GM18499 (cell line): Measurements from ENCODE around the gene FOS.

Experiments
- ATAC-seq: cut with Tn5 transposase; IDR thresholded peaks from one replicate; pipeline ENCODE4 v1.9.1; 2021; ENCODE audit warnings: moderate number of reproducible peaks; ENCODE audit not compliant: insufficient read depth, unreplicated experiment

The FOS gene

GRCh38 chr14:75249251-75249957, 29.2 kb upstream of the FOS start:
- ATAC-seq = peak; percentile 81

GRCh38 chr14:75249958-75250336, 28.7 kb upstream of the FOS start:
- no peak for ATAC-seq

GRCh38 chr14:75250800-75251199, 27.8 kb upstream of the FOS start:
- ATAC-seq = no peak

GRCh38 chr14:75252254-75252837, 26.3 kb upstream of the FOS start:
- no peak for ATAC-seq

GRCh38 chr14:75254381-75254822, 24.2 kb upstream of the FOS start:
- ATAC-seq = no peak

- no peak for ATAC-seq
Measured at GRCh38 chr14:75254901-75255584, 23.6 kb upstream of the FOS start.

GRCh38 chr14:75258079-75258802, 20.4 kb upstream of the FOS start:
- ATAC-seq = no peak

- ATAC-seq = peak; percentile 89
Measured at GRCh38 chr14:75258803-75259509, 19.7 kb upstream of the FOS start.

GRCh38 chr14:75259510-75259855, 19.1 kb upstream of the FOS start:
- ATAC-seq = no peak

GRCh38 chr14:75260025-75260763, 18.4 kb upstream of the FOS start:
- no peak for ATAC-seq

GRCh38 chr14:75261820-75262219, 16.8 kb upstream of the FOS start:
- no peak for ATAC-seq

- ATAC-seq = no peak
Measured at GRCh38 chr14:75262641-75263040, 16.0 kb upstream of the FOS start.

- ATAC-seq = no peak
Measured at GRCh38 chr14:75264036-75264435, 14.6 kb upstream of the FOS start.

GRCh38 chr14:75267141-75267721, 11.4 kb upstream of the FOS start:
- ATAC-seq = no peak

GRCh38 chr14:75268633-75269550, 9.7 kb upstream of the FOS start:
- ATAC-seq = no peak

GRCh38 chr14:75271514-75271913, 7.1 kb upstream of the FOS start:
- no peak for ATAC-seq

- ATAC-seq = no peak
Measured at GRCh38 chr14:75273272-75274049, 5.2 kb upstream of the FOS start.
